Posterior vena cava (tissue), 2 donors: ENCODE measurements around the gene MACF1. TPM values are rescaled to one million over a fixed set of nuclear protein-coding genes. Genes with fewer than 3 reads are reported as not detected.
"Not testable (repeated sequence)": the region's sequence is repeated elsewhere in the genome, so short reads cannot be mapped to it uniquely, and the experiment has no call there.

ENCODE experiments used
- DNase-seq: peaks from one replicate; pipeline ENCODE4 v3.0.0-alpha.2; 2020; ENCODE audit warnings: low spot score
- intact Hi-C, 2 donors: fragments of 100-400 bp; cut with DNase I; formaldehyde crosslinking; loops; one replicate each; pipeline versions ENCODE4 v1.14.1 to v1.14.2; 2022 to 2023
- total RNA-seq, 2 donors: library from RNA; stranded (reverse); fragmentation: NEBNext Ultra II Directional; extraction: Animal tissue kit (Norgen Biotek cat#: 25700); gene quantifications; one replicate each; pipeline ENCODE4 v1.2.1, GENCODE V29; 2021
- donor health status: DM: yes; HTN: yes; CAD: no.
- donor health status: DM: yes; HTN: yes; CAD: no.

MACF1 gene
- total RNA-seq, 2 donors from 2014 or later: 596 to 609 TPM

DNA sequence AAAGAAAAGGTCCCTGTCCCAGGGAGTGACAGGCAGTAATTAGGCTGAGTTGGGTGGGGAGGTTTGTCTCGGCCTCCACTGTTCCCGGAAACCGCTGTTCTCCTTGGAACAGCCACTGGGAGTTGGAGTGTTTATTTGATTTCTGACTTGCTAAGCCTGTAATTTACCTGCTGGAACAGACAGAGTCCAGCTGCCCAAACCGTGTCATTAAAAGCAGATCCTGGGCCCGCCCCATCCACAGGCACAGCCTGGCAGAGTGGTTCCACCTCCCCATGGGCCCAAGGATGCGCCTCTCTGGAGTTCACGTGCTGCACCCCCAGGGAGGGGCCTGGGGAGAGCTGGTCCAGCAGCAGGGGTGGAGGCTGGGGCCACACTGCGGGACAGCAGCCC lies 322.7 kb downstream of the MACF1 start:
- intact Hi-C loops: not testable (repeated sequence)
- peak; percentile 41 for DNase-seq

DNA sequence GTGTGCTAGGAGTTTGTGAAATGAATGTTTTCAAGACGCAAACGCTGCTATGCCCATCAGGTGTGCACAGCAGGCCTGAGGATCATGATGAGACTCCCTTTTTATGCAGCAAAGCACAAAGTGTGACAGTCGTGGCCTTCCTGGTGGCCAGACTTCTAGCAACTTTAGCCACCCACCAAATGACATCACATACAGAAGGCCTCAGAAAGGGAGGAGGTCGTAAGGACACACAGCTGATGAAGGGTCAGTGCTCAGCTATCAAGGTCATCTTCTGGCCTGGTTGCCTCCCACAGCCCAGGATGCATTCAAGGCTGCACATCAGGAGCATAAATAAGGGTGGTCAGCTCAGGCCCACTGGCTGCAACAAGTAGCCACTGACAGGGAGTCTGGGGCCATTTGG lies 323.6 kb downstream of the MACF1 start:
- peak; percentile 20 for DNase-seq
- intact Hi-C loops: no loop called here

- intact Hi-C loops: loop anchor here in 1 of 2 donors (10.0 kb wide), 1 partner anchor 425 kb away; no protein-coding TSS in a partner anchor
- DNase-seq: peak; percentile 61
Observed at GRCh38 chr1:39529901-39530535, 325.5 kb downstream of the MACF1 start.

DNA sequence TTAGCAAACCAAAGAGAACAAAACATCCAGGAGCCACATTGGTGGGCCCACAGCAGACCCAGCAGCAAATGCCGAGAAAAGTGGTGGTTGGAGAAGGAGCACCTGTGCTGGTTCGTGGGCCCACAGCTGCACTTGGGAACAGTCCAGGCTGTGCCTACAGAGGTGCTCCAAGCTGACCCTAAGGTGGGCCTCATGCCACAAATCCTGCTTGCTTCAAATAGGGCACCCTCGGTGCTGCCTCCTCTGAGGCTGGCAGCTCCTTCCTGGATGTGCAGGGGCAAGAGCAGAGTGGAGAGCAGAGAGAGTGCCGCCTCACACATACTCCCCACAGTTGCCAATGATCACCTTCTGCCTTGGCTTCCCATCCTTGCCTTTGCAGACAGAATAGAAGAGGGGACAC lies 327.0 kb downstream of the MACF1 start:
- intact Hi-C loops: loop anchor here in 1 of 2 donors (10.0 kb wide), 1 partner anchor 427 kb away; no protein-coding TSS in a partner anchor
- DNase-seq: peak; percentile 52

GRCh38 chr1:39533442-39533841 lies 328.9 kb downstream of the MACF1 start:
- no peak for DNase-seq
- intact Hi-C loops: loop anchor here in 1 of 2 donors (10.0 kb wide), 1 partner anchor 429 kb away; no protein-coding TSS in a partner anchor

Other genes starting within 250 kb of the MACF1 start
- gene AKIRIN1, start 213.4 kb upstream of the MACF1 start, total RNA-seq: 10 to 100 TPM; 51.7 to 66.8 TPM
- gene NDUFS5, start 178.3 kb upstream of the MACF1 start, total RNA-seq: 100 to 1,000 TPM; 203 to 208 TPM